RWPE1 (cell line): ENCODE results near the gene ACLY.
A peak's percentile ranks its signal among the peaks of the same experiment; 100 is the strongest.

Experiments used
- CTCF ChIA-PET: fragments of 350-600 bp; sonication (Branson Sonifier 250); formaldehyde crosslinking; extraction: SDS; loops from one replicate; lab custom pipeline; 2021; lab: Yijun Ruan, JAX
- POLR2A ChIA-PET: fragments of 400-600 bp; formaldehyde crosslinking; extraction: SDS; loops from one replicate; lab custom pipeline; 2020; ENCODE audit warnings: antibody characterized with exemption; ENCODE audit not compliant: low non-redundant PET; lab: Yijun Ruan, JAX
- DNase-seq: peaks from one replicate; pipeline ENCODE4 v3.0.0; 2012; ENCODE audit warnings: low spot score
- H3K27ac ChIP-seq: fragments of 450-650 bp; 2 replicates; pipeline ENCODE4 v1.5.1; 2017
- CTCF ChIP-seq: fragments of 450-650 bp; conservative IDR thresholded peaks from 2 replicates; pipeline ENCODE4 v1.5.1; 2017; ENCODE audit warnings: low read depth, mild to moderate bottlenecking

ACLY gene

GRCh38 chr17:41965694-41966462, 47.1 kb upstream of the ACLY start:
- TF ChIP-seq CTCF = no peak
- H3K27ac ChIP-seq = peak overlapping the region; percentile 89
- ChIA-PET POLR2A (interaction anchor here (0.6 to 2.4 kb wide), 7 partner anchors 8 to 555 kb away, joined by 3 to 11 read pairs (median 4); partner anchors contain the start of gene DNAJC7), CTCF (interaction anchor here (0.5 to 0.9 kb wide), 4 partner anchors 10 to 270 kb away, joined by 3 to 6 read pairs (median 4); no protein-coding TSS in a partner anchor)
- peak; percentile 91 for DNase-seq

GRCh38 chr17:41962768-41963434, 44.1 kb upstream of the ACLY start:
- TF ChIP-seq CTCF = peak; percentile 89
- ChIA-PET CTCF (interaction anchor here (0.5 to 1.5 kb wide), 21 partner anchors 9 to 617 kb away, joined by 3 to 7 read pairs (median 3); no protein-coding TSS in a partner anchor), POLR2A (no interaction called here)
- H3K27ac ChIP-seq = no peak overlapping the region
- DNase-seq = peak; percentile 70

GRCh38 chr17:41962111-41962510, 43.4 kb upstream of the ACLY start:
- H3K27ac ChIP-seq = no peak overlapping the region
- no peak for TF ChIP-seq CTCF
- DNase-seq = no peak
- POLR2A ChIA-PET = no interaction called here
- CTCF ChIA-PET = interaction anchor here (0.5 to 1.5 kb wide), 5 partner anchors 10 to 316 kb away, joined by 3 to 7 read pairs (median 3); no protein-coding TSS in a partner anchor

GRCh38 chr17:41959336-41960095, 40.8 kb upstream of the ACLY start:
- no peak for DNase-seq
- ChIA-PET CTCF (interaction anchor here (0.7 to 1.0 kb wide), 3 partner anchors 10 to 219 kb away, joined by 3 to 4 read pairs (median 3); no protein-coding TSS in a partner anchor), POLR2A (no interaction called here)
- no peak overlapping the region for H3K27ac ChIP-seq
- peak; percentile 23 for TF ChIP-seq CTCF

GRCh38 chr17:41959030-41959335, 40.2 kb upstream of the ACLY start:
- no peak for DNase-seq
- POLR2A ChIA-PET = no interaction called here
- TF ChIP-seq CTCF = no peak

GRCh38 chr17:41957869-41958439, 39.2 kb upstream of the ACLY start:
- no peak for TF ChIP-seq CTCF
- ChIA-PET CTCF (no interaction called here), POLR2A (interaction anchor here (1.0 kb wide), 1 partner anchor 8 kb away, joined by 4 read pairs; no protein-coding TSS in a partner anchor)
- DNase-seq = no peak
- H3K27ac ChIP-seq = no peak overlapping the region

More at GRCh38 chr17:41959030-41959335, 40.2 kb upstream of the ACLY start:
- CTCF ChIA-PET = interaction anchor here (0.7 to 1.0 kb wide), 2 partner anchors 10 to 63 kb away, joined by 3 to 4 read pairs; no protein-coding TSS in a partner anchor
- H3K27ac ChIP-seq = no peak overlapping the region
